Stimulated activated memory B cell treated with anti-CD40 and anti-IgM and Interleukin-4, amounts not matched to agents 10 μg/mL and 1 μg/mL and 100 μg/mL, for 72 hours (primary cell): ENCODE data around the gene IL4R.

Source experiments
- ATAC-seq: fragments of 150-1000 bp; cut with Tn5 transposase; 2 replicates; pipeline ENCODE4 v1.10.0; 2021
- H3K27ac Mint-ChIP-seq: one replicate; pipeline ENCODE4 v1.8.0; 2022; ENCODE audit warnings: mild to moderate bottlenecking, mixed read lengths
- H3K27me3 Mint-ChIP-seq: one replicate; pipeline ENCODE4 v1.8.0; 2022; ENCODE audit warnings: mixed read lengths
- H3K36me3 Mint-ChIP-seq: one replicate; pipeline ENCODE4 v1.8.0; 2022; ENCODE audit warnings: mixed read lengths
- H3K4me1 Mint-ChIP-seq: one replicate; pipeline ENCODE4 v1.8.0; 2022; ENCODE audit warnings: mixed read lengths
- H3K4me3 Mint-ChIP-seq: one replicate; pipeline ENCODE4 v1.8.0; 2022; ENCODE audit warnings: mild to moderate bottlenecking, moderate library complexity, mixed read lengths
- H3K9me3 Mint-ChIP-seq: one replicate; pipeline ENCODE4 v1.8.0; 2022; ENCODE audit warnings: mixed read lengths

IL4R gene

GRCh38 chr16:27303256-27304100 lies 10.3 kb upstream of the IL4R start:
- Mint-ChIP-seq H3K36me3 (no peaks in the 10 kb centered on the region), H3K4me1 (peaks cover 17% of the 10 kb centered on the region), H3K4me3 (no peak overlapping the region), H3K27ac (no peak overlapping the region), H3K9me3 (peaks cover 11% of the 10 kb centered on the region), H3K27me3 (peaks cover 11% of the 10 kb centered on the region)
- ATAC-seq: no peak

- Mint-ChIP-seq H3K27ac (no peak overlapping the region), H3K27me3 (peaks cover 5% of the 10 kb centered on the region), H3K4me3 (no peak overlapping the region), H3K9me3 (peaks cover 11% of the 10 kb centered on the region), H3K4me1 (peaks cover 10% of the 10 kb centered on the region), H3K36me3 (no peaks in the 10 kb centered on the region)
- ATAC-seq: no peak
Measured at GRCh38 chr16:27304102-27304501, 9.7 kb upstream of the IL4R start.

GRCh38 chr16:27304881-27305745 lies 8.7 kb upstream of the IL4R start:
- H3K4me1 Mint-ChIP-seq: peaks cover under 1% of the 10 kb centered on the region
- H3K4me3 Mint-ChIP-seq: no peak overlapping the region
- peaks cover 11% of the 10 kb centered on the region for H3K9me3 Mint-ChIP-seq
- no peaks in the 10 kb centered on the region for H3K27me3 Mint-ChIP-seq
- no peaks in the 10 kb centered on the region for H3K36me3 Mint-ChIP-seq
- no peak for ATAC-seq
- H3K27ac Mint-ChIP-seq: no peak overlapping the region

GRCh38 chr16:27305839-27306442 lies 7.8 kb upstream of the IL4R start:
- H3K27ac Mint-ChIP-seq: no peak overlapping the region
- H3K36me3 Mint-ChIP-seq: no peaks in the 10 kb centered on the region
- H3K27me3 Mint-ChIP-seq: no peaks in the 10 kb centered on the region
- peaks cover 11% of the 10 kb centered on the region for H3K9me3 Mint-ChIP-seq
- no peaks in the 10 kb centered on the region for H3K4me1 Mint-ChIP-seq
- ATAC-seq: no peak
- H3K4me3 Mint-ChIP-seq: no peak overlapping the region

- no peak overlapping the region for H3K4me3 Mint-ChIP-seq
- peaks cover 6% of the 10 kb centered on the region for H3K4me1 Mint-ChIP-seq
- no peaks in the 10 kb centered on the region for H3K27me3 Mint-ChIP-seq
- ATAC-seq: no peak
- H3K36me3 Mint-ChIP-seq: no peaks in the 10 kb centered on the region
- H3K9me3 Mint-ChIP-seq: peaks cover 11% of the 10 kb centered on the region
- no peak overlapping the region for H3K27ac Mint-ChIP-seq
Measured at GRCh38 chr16:27308792-27309191, 5.0 kb upstream of the IL4R start.

- no peak for ATAC-seq
- H3K36me3 Mint-ChIP-seq: peaks cover 8% of the 10 kb centered on the region
- no peak overlapping the region for H3K4me3 Mint-ChIP-seq
- peaks cover 21% of the 10 kb centered on the region for H3K4me1 Mint-ChIP-seq
- H3K27ac Mint-ChIP-seq: no peak overlapping the region
- no peaks in the 10 kb centered on the region for H3K27me3 Mint-ChIP-seq
- peaks cover 9% of the 10 kb centered on the region for H3K9me3 Mint-ChIP-seq
Measured at GRCh38 chr16:27310576-27311447, 3.0 kb upstream of the IL4R start.

GRCh38 chr16:27311448-27311830 lies 2.3 kb upstream of the IL4R start:
- H3K27me3 Mint-ChIP-seq: no peaks in the 10 kb centered on the region
- no peak overlapping the region for H3K27ac Mint-ChIP-seq
- no peak overlapping the region for H3K4me3 Mint-ChIP-seq
- H3K9me3 Mint-ChIP-seq: peaks cover 2% of the 10 kb centered on the region
- ATAC-seq: no peak
- peaks cover 27% of the 10 kb centered on the region for H3K4me1 Mint-ChIP-seq
- peaks cover 8% of the 10 kb centered on the region for H3K36me3 Mint-ChIP-seq

GRCh38 chr16:27311897-27312303 lies 1.9 kb upstream of the IL4R start:
- Mint-ChIP-seq H3K4me3 (no peak overlapping the region), H3K27ac (no peak overlapping the region), H3K4me1 (peaks cover 31% of the 10 kb centered on the region), H3K36me3 (peaks cover 8% of the 10 kb centered on the region), H3K27me3 (no peaks in the 10 kb centered on the region), H3K9me3 (no peaks in the 10 kb centered on the region)
- ATAC-seq: no peak

- no peak for ATAC-seq
- Mint-ChIP-seq H3K36me3 (peaks cover 12% of the 10 kb centered on the region), H3K9me3 (no peaks in the 10 kb centered on the region), H3K4me3 (peak overlapping the region; percentile 86), H3K27ac (peak overlapping the region; percentile 94), H3K4me1 (peaks cover 40% of the 10 kb centered on the region), H3K27me3 (no peaks in the 10 kb centered on the region)
Measured at GRCh38 chr16:27312580-27313421, 973 bp upstream of the IL4R start.

- peak overlapping the region; percentile 86 for H3K4me3 Mint-ChIP-seq
- H3K9me3 Mint-ChIP-seq: no peaks in the 10 kb centered on the region
- peaks cover 19% of the 10 kb centered on the region for H3K36me3 Mint-ChIP-seq
- peak overlapping the region; percentile 94 for H3K27ac Mint-ChIP-seq
- ATAC-seq: peak; percentile 56
- peaks cover 54% of the 10 kb centered on the region for H3K4me1 Mint-ChIP-seq
- H3K27me3 Mint-ChIP-seq: no peaks in the 10 kb centered on the region
Measured at GRCh38 chr16:27314161-27314723, 468 bp downstream of the IL4R start.

GRCh38 chr16:27314986-27315332 lies 1.2 kb downstream of the IL4R start:
- H3K9me3 Mint-ChIP-seq: no peaks in the 10 kb centered on the region
- peak overlapping the region; percentile 94 for H3K27ac Mint-ChIP-seq
- H3K36me3 Mint-ChIP-seq: peaks cover 26% of the 10 kb centered on the region
- H3K27me3 Mint-ChIP-seq: no peaks in the 10 kb centered on the region
- no peak for ATAC-seq
- H3K4me3 Mint-ChIP-seq: peak overlapping the region; percentile 86
- peaks cover 61% of the 10 kb centered on the region for H3K4me1 Mint-ChIP-seq

GRCh38 chr16:27315333-27316037 lies 1.7 kb downstream of the IL4R start:
- Mint-ChIP-seq H3K4me1 (peaks cover 66% of the 10 kb centered on the region), H3K4me3 (peak overlapping the region; percentile 86), H3K27ac (peak overlapping the region; percentile 94), H3K36me3 (peaks cover 28% of the 10 kb centered on the region), H3K9me3 (no peaks in the 10 kb centered on the region), H3K27me3 (no peaks in the 10 kb centered on the region)
- ATAC-seq: no peak

GRCh38 chr16:27316038-27316680 lies 2.4 kb downstream of the IL4R start:
- peaks cover 28% of the 10 kb centered on the region for H3K36me3 Mint-ChIP-seq
- H3K4me3 Mint-ChIP-seq: peak overlapping the region; percentile 86
- no peak for ATAC-seq
- no peaks in the 10 kb centered on the region for H3K9me3 Mint-ChIP-seq
- peak overlapping the region; percentile 94 for H3K27ac Mint-ChIP-seq
- peaks cover 73% of the 10 kb centered on the region for H3K4me1 Mint-ChIP-seq
- H3K27me3 Mint-ChIP-seq: no peaks in the 10 kb centered on the region
